HepG2 (cell line): Measurements from ENCODE around the gene MRFAP1L1. TPM values are rescaled to one million over a fixed set of nuclear protein-coding genes. Genes with fewer than 3 reads are reported as not detected.

Experiments used
- GZF1 ChIP-seq: sonication (generic); formaldehyde crosslinking; IDR thresholded peaks from 2 replicates; pipeline ENCODE4 v1.5.1; 2020; ENCODE audit warnings: mild to moderate bottlenecking, missing genetic modification reagents
- HNF4G ChIP-seq, 2 experiments: sonication (generic) in 1 of 2; formaldehyde crosslinking in 1 of 2; IDR thresholded peaks; 2 replicates each; pipeline versions ENCODE4 v1.4.0 to v1.6.1; 2011 to 2020; ENCODE audit warnings: borderline replicate concordance in 2 of 2, low read depth in 2 of 2, mild to moderate bottlenecking in 2 of 2, low read length in 1 of 2, missing genetic modification reagents in 1 of 2, moderate library complexity in 1 of 2
- HOXA7 ChIP-seq: sonication (generic); formaldehyde crosslinking; IDR thresholded peaks from 2 replicates; pipeline ENCODE4 v1.8.1; 2022; ENCODE audit warnings: mild to moderate bottlenecking, missing genetic modification reagents, moderate library complexity
- HOXA9 ChIP-seq: sonication (generic); formaldehyde crosslinking; IDR thresholded peaks from 2 replicates; pipeline ENCODE4 v1.8.1; 2022; ENCODE audit warnings: missing genetic modification reagents, mild to moderate bottlenecking, moderate library complexity, borderline replicate concordance
- MEIS1 ChIP-seq: sonication (generic); formaldehyde crosslinking; IDR thresholded peaks from 2 replicates; pipeline ENCODE4 v1.9.0; 2021; ENCODE audit warnings: mild to moderate bottlenecking, missing genetic modification reagents, moderate library complexity, borderline replicate concordance
- MIXL1 ChIP-seq: IDR thresholded peaks from 2 replicates; pipeline ENCODE4 v1.6.1; 2016
- NAIF1 ChIP-seq: sonication (generic); formaldehyde crosslinking; IDR thresholded peaks from 2 replicates; pipeline ENCODE4 v1.5.0; 2020; ENCODE audit warnings: mild to moderate bottlenecking, missing genetic modification reagents, borderline replicate concordance
- ONECUT2 ChIP-seq: sonication (generic); formaldehyde crosslinking; IDR thresholded peaks from 2 replicates; pipeline ENCODE4 v1.4.0; 2020; ENCODE audit warnings: missing genetic modification reagents
- RCOR2 ChIP-seq: IDR thresholded peaks from 2 replicates; pipeline ENCODE4 v1.6.1; 2016; ENCODE audit warnings: missing biosample characterization, missing genetic modification reagents
- RNF2 ChIP-seq: fragments of 450-650 bp; conservative IDR thresholded peaks from 2 replicates; pipeline ENCODE4 v1.6.1; 2016; ENCODE audit warnings: low read depth
- SSRP1 ChIP-seq: IDR thresholded peaks from 2 replicates; pipeline ENCODE4 v1.6.1; 2016; ENCODE audit warnings: control low read depth
- TCF7 ChIP-seq: sonication (generic); IDR thresholded peaks from 2 replicates; pipeline ENCODE4 v1.6.1; 2016; ENCODE audit warnings: antibody characterized with exemption, low read depth
- ZBTB20 ChIP-seq: sonication (generic); formaldehyde crosslinking; IDR thresholded peaks from 2 replicates; pipeline ENCODE4 v1.8.1; 2023; ENCODE audit warnings: missing genetic modification reagents, low read depth, mild to moderate bottlenecking, borderline replicate concordance
- ZFP90 ChIP-seq: sonication (generic); formaldehyde crosslinking; IDR thresholded peaks from 2 replicates; pipeline ENCODE4 v1.8.0; 2022; ENCODE audit warnings: missing genetic modification reagents, mild to moderate bottlenecking, inconsistent platforms, borderline replicate concordance
- ZNF263 ChIP-seq: sonication (generic); formaldehyde crosslinking; IDR thresholded peaks from 2 replicates; pipeline ENCODE4 v1.4.0; 2020; ENCODE audit warnings: missing genetic modification reagents
- ZNF775 ChIP-seq: sonication (generic); formaldehyde crosslinking; IDR thresholded peaks from 2 replicates; pipeline ENCODE4 v1.4.0; 2020; ENCODE audit warnings: missing genetic modification reagents, mild to moderate bottlenecking, moderate library complexity, borderline replicate concordance
- ZNF776 ChIP-seq: sonication (generic); formaldehyde crosslinking; IDR thresholded peaks from 2 replicates; pipeline ENCODE4 v1.4.0; 2020; ENCODE audit warnings: mild to moderate bottlenecking, missing genetic modification reagents
- ZNF788 ChIP-seq: sonication (generic); formaldehyde crosslinking; IDR thresholded peaks from 2 replicates; pipeline ENCODE4 v1.5.0; 2020; ENCODE audit warnings: mild to moderate bottlenecking, missing genetic modification reagents, borderline replicate concordance
- polyA plus RNA-seq, 8 experiments: library from polyadenylated mRNA; depleted of rRNA in 3 of 8; stranded (reverse) in 7 of 8; unstranded in 1 of 8; fragments of >200 nt; fragmentation: Illumina TruSeq in 4 of 8; extraction: Trizol in 4 of 8; gene quantifications; 2 replicates each; pipeline versions ENCODE4 v1.2.1 to v1.2.3, GENCODE V29; 2011 to 2016; ENCODE audit warnings: low read depth in 4 of 8, missing spikeins in 1 of 8, mixed read lengths in 1 of 8; ENCODE audit not compliant: insufficient read depth in 1 of 8
- total RNA-seq, 5 experiments: library from RNA; depleted of rRNA; stranded (reverse); fragments of >200 nt; fragmentation: Illumina TruSeq; extraction: Trizol; gene quantifications; 2 replicates each; pipeline ENCODE4 v1.2.3, GENCODE V29; 2016; ENCODE audit warnings: low read depth in 1 of 5
- TF ChIP-seq, protein P1 (sequence below): fragments of 450-650 bp; IDR thresholded peaks from 2 replicates; pipeline ENCODE4 v1.6.1; 2017; ENCODE audit warnings: mild to moderate bottlenecking
- TF ChIP-seq, protein P2 (sequence below): sonication (generic); formaldehyde crosslinking; IDR thresholded peaks from 2 replicates; pipeline ENCODE4 v1.5.1; 2020; ENCODE audit warnings: missing genetic modification reagents, mild to moderate bottlenecking, borderline replicate concordance

MRFAP1L1 gene
- total and polyA plus RNA-seq, 2 of the 13 experiments (the other 11 are each of a cell fraction or from before 2014, with no cell fraction given) = 44.8 to 76.6 TPM

DNA sequence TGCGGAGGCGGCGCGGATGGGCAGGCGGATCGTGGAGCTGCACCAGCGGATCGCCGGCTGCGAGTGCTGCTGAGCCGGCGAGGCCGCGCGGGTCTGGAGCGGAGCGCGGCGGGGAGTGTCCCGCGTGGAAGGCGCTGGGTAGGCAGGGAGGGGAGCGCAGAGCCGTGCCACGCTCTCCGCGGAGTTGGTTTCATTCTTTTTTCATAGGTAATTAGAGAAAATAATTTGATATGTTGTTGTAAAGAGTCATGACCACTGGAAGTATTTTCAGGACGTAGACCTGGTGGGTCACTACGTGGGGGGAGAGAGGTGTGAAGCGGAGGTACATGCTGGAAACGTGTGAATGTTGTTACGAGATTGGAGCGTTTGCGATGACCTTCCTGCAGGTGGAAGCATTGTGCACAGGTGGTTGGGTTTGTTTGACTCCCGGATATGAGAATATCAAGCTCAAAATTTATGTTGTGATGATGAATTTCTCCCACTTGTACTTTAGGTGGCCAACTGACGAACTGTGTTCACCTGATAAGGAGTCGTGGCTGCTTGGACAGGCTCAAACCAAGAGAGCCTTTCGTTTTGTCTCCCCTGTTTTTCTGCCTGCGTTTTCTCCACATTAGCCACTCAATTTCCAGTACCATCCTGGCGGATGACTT lies 35.0 kb downstream of the MRFAP1L1 start (continued):
- TF ChIP-seq ZNF263 (CRISPR knock-in tag) (no peak), HNF4G (IDR thresholded peaks at IDR 0.05; ENCODE audit: borderline replicate concordance, low read depth, low read length) (no peak), HNF4G (CRISPR knock-in tag; IDR thresholded peaks at IDR 0.05; ENCODE audit: borderline replicate concordance, low read depth) (no peak), ZNF788 (CRISPR knock-in tag) (no peak), ZFP90 (CRISPR knock-in tag) (no peak), SSRP1 (CRISPR knock-in tag) (no peak), MEIS1 (CRISPR knock-in tag) (no peak), GZF1 (CRISPR knock-in tag) (no peak), TCF7 (no peak), ZNF775 (CRISPR knock-in tag) (no peak), ONECUT2 (no peak), HOXA9 (CRISPR knock-in tag) (no peak), RCOR2 (CRISPR knock-in tag) (no peak), ZBTB20 (CRISPR knock-in tag) (no peak), RNF2 (no peak), HOXA7 (CRISPR knock-in tag) (no peak), NAIF1 (no peak), MIXL1 (CRISPR knock-in tag) (no peak), ZNF776 (CRISPR knock-in tag) (no peak)
- TF ChIP-seq, protein P1, sequence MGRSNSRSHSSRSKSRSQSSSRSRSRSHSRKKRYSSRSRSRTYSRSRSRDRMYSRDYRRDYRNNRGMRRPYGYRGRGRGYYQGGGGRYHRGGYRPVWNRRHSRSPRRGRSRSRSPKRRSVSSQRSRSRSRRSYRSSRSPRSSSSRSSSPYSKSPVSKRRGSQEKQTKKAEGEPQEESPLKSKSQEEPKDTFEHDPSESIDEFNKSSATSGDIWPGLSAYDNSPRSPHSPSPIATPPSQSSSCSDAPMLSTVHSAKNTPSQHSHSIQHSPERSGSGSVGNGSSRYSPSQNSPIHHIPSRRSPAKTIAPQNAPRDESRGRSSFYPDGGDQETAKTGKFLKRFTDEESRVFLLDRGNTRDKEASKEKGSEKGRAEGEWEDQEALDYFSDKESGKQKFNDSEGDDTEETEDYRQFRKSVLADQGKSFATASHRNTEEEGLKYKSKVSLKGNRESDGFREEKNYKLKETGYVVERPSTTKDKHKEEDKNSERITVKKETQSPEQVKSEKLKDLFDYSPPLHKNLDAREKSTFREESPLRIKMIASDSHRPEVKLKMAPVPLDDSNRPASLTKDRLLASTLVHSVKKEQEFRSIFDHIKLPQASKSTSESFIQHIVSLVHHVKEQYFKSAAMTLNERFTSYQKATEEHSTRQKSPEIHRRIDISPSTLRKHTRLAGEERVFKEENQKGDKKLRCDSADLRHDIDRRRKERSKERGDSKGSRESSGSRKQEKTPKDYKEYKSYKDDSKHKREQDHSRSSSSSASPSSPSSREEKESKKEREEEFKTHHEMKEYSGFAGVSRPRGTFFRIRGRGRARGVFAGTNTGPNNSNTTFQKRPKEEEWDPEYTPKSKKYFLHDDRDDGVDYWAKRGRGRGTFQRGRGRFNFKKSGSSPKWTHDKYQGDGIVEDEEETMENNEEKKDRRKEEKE = no peak
- TF ChIP-seq, protein P2, sequence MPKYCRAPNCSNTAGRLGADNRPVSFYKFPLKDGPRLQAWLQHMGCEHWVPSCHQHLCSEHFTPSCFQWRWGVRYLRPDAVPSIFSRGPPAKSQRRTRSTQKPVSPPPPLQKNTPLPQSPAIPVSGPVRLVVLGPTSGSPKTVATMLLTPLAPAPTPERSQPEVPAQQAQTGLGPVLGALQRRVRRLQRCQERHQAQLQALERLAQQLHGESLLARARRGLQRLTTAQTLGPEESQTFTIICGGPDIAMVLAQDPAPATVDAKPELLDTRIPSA (CRISPR knock-in tag) = no peak
